ENCODE data around the gene UGT1A3. TPM values are rescaled to one million over a fixed set of nuclear protein-coding genes. Genes with fewer than 3 reads are reported as not detected.
"Not testable (repeated sequence)": the region's sequence is repeated elsewhere in the genome, so short reads cannot be mapped to it uniquely, and the experiment has no call there.

Gene UGT1A3
- total and polyA plus RNA-seq, 4 donors = 7.0 to 61.6 (median 18.2) TPM; not detected in 1

- Histone ChIP-seq H3K36me3 (ENCODE audit: control insufficient read depth in 4 of 4, insufficient read depth in 3 of 4, low read depth in 1 of 4, low read length in 3 of 4) (peaks cover 0 to 3% (median 0%) of the 10 kb centered on the region in 4 donors), H3K9me3 (ENCODE audit: control insufficient read depth in 4 of 4, low read length in 3 of 4) (no peaks in the 10 kb centered on the region), H3K27ac (ENCODE audit: low read depth in 1 of 2, low read length in 2 of 2) (no peak overlapping the region), H3K4me1 (ENCODE audit: control insufficient read depth in 4 of 4, insufficient read depth in 4 of 4, low read length in 3 of 4) (peaks cover 12 to 65% (median 44%) of the 10 kb centered on the region in 4 donors), H3K27me3 (ENCODE audit: control insufficient read depth in 4 of 4, insufficient read depth in 4 of 4, low read length in 3 of 4) (no peaks in the 10 kb centered on the region), H3K9ac (ENCODE audit: low read depth in 1 of 2, low read length in 2 of 2) (no peak overlapping the region), H3K4me3 (ENCODE audit: low read depth in 1 of 3, low read length in 3 of 3) (peak overlapping the region in 1 of 3 donors; percentile 23)
- TF ChIP-seq TAF1 (conservative IDR thresholded peaks at IDR 0.05) = no peak
- TF ChIP-seq CTCF (IDR thresholded peaks at IDR 0.05; ENCODE audit: low read depth, low read length, missing input control) = no peak
- no peak for TF ChIP-seq SP1 (IDR thresholded peaks at IDR 0.05)
- no peak for TF ChIP-seq YY1 (IDR thresholded peaks at IDR 0.05)
- TF ChIP-seq NR2F2 (IDR thresholded peaks at IDR 0.05) = no peak
- TF ChIP-seq ZBTB33 (IDR thresholded peaks at IDR 0.05) = no peak
- TF ChIP-seq GABPA (IDR thresholded peaks at IDR 0.05 in 1 of 2, conservative IDR thresholded peaks at IDR 0.05 in 1 of 2) = no peak
- no peak for TF ChIP-seq HNF4A (conservative IDR thresholded peaks at IDR 0.05)
- TF ChIP-seq RAD21 (IDR thresholded peaks at IDR 0.05) = no peak
- no peak for TF ChIP-seq ATF3 (IDR thresholded peaks at IDR 0.05)
- no peak for TF ChIP-seq MAX (IDR thresholded peaks at IDR 0.05)
- WGBS = 86% methylated on average over 6 of the region's 6 CpGs
- DNase-seq (ENCODE audit: low spot score) = no peak
Observed at GRCh38 chr2:233747283-233747544, 18.4 kb downstream of the UGT1A3 start.

GRCh38 chr2:233750689-233751088 is 21.8 kb downstream of the UGT1A3 start:
- not testable (repeated sequence) for H3K4me3 ChIP-seq (ENCODE audit: low read depth in 1 of 3, low read length in 3 of 3); H3K9ac ChIP-seq (ENCODE audit: low read depth in 1 of 2, low read length in 2 of 2); DNase-seq (ENCODE audit: low spot score); H3K27me3 ChIP-seq (ENCODE audit: control insufficient read depth in 4 of 4, insufficient read depth in 4 of 4, low read length in 3 of 4); H3K36me3 ChIP-seq (ENCODE audit: control insufficient read depth in 4 of 4, insufficient read depth in 3 of 4, low read depth in 1 of 4, low read length in 3 of 4); H3K9me3 ChIP-seq (ENCODE audit: control insufficient read depth in 4 of 4, low read length in 3 of 4); H3K27ac ChIP-seq (ENCODE audit: low read depth in 1 of 2, low read length in 2 of 2)
- WGBS = 70% methylated on average over 2 of the region's 2 CpGs
- H3K4me1 ChIP-seq (ENCODE audit: control insufficient read depth in 4 of 4, insufficient read depth in 4 of 4, low read length in 3 of 4) = peaks cover 8 to 56% (median 33%) of the 10 kb centered on the region in 4 donors

- 55% methylated on average over 2 of the region's 2 CpGs for WGBS
- DNase-seq (ENCODE audit: low spot score); H3K4me3 ChIP-seq (ENCODE audit: low read depth in 1 of 3, low read length in 3 of 3); H3K36me3 ChIP-seq (ENCODE audit: control insufficient read depth in 4 of 4, insufficient read depth in 3 of 4, low read depth in 1 of 4, low read length in 3 of 4); H3K9me3 ChIP-seq (ENCODE audit: control insufficient read depth in 4 of 4, low read length in 3 of 4); H3K27ac ChIP-seq (ENCODE audit: low read depth in 1 of 2, low read length in 2 of 2); H3K9ac ChIP-seq (ENCODE audit: low read depth in 1 of 2, low read length in 2 of 2); H3K27me3 ChIP-seq (ENCODE audit: control insufficient read depth in 4 of 4, insufficient read depth in 4 of 4, low read length in 3 of 4): not testable (repeated sequence)
- TF ChIP-seq RXRA (IDR thresholded peaks at IDR 0.05) (peak in 1 of 2 donors; percentile 53), HNF4G (IDR thresholded peaks at IDR 0.05) (peak; percentile 27), HNF4A (conservative IDR thresholded peaks at IDR 0.05) (peak; percentile 74 to 77)
- peaks cover 8 to 52% (median 30%) of the 10 kb centered on the region in 4 donors for H3K4me1 ChIP-seq (ENCODE audit: control insufficient read depth in 4 of 4, insufficient read depth in 4 of 4, low read length in 3 of 4)
Observed at GRCh38 chr2:233751212-233752009, 22.6 kb downstream of the UGT1A3 start.

Data from liver (tissue), 9 donors.